CD8-positive, alpha-beta memory T cell (primary cell): ENCODE data around the gene MAGIX. TPM values are rescaled to one million over a fixed set of nuclear protein-coding genes. Genes with fewer than 3 reads are reported as not detected.

ENCODE experiments used
- CTCF ChIA-PET: fragments of 350-600 bp; sonication (Branson Sonifier 250); formaldehyde crosslinking; loops from one replicate; lab custom pipeline; 2021; ENCODE audit warnings: antibody characterized with exemption; lab: Charles Lee
- POLR2A ChIA-PET: fragments of 350-600 bp; sonication (Branson Sonifier 250); formaldehyde crosslinking; loops from one replicate; lab custom pipeline; 2021; ENCODE audit warnings: antibody characterized with exemption; lab: Charles Lee
- DNase-seq, 5 donors: peaks; one replicate each; pipeline versions ENCODE4 v3.0.0 to v3.0.0-alpha.2; 2020 to 2022; ENCODE audit warnings: mixed read lengths in 1 of 5
- H3K27ac ChIP-seq: one replicate; pipeline ENCODE4 v1.7.0; 2013; ENCODE audit warnings: low read depth, mild to moderate bottlenecking, low read length, moderate library complexity
- H3K27me3 ChIP-seq: 2 replicates; pipeline ENCODE4 v1.7.0; 2013; ENCODE audit warnings: low read length, mild to moderate bottlenecking; ENCODE audit not compliant: insufficient read depth, poor library complexity, severe bottlenecking
- H3K36me3 ChIP-seq: 2 replicates; pipeline ENCODE4 v1.7.0; 2013; ENCODE audit warnings: mild to moderate bottlenecking, low read length, moderate library complexity; ENCODE audit not compliant: insufficient read depth
- H3K4me1 ChIP-seq: 2 replicates; pipeline ENCODE4 v1.7.0; 2013; ENCODE audit warnings: mild to moderate bottlenecking, low read length, moderate library complexity; ENCODE audit not compliant: insufficient read depth
- H3K4me3 ChIP-seq: 2 replicates; pipeline ENCODE4 v1.7.0; 2013; ENCODE audit warnings: mild to moderate bottlenecking, low read length
- H3K9me3 ChIP-seq: 2 replicates; pipeline ENCODE4 v1.7.0; 2013; ENCODE audit warnings: mild to moderate bottlenecking, low read length
- H3K27ac Mint-ChIP-seq, 8 donors: one replicate each; pipeline ENCODE4 v1.8.0; 2020 to 2021; ENCODE audit warnings: mixed read lengths in 8 of 8, mild to moderate bottlenecking in 6 of 8, inconsistent platforms in 3 of 8, moderate library complexity in 3 of 8
- H3K27me3 Mint-ChIP-seq, 2 donors: one replicate each; pipeline ENCODE4 v1.8.0; 2020 to 2021; ENCODE audit warnings: mixed read lengths in 2 of 2, mild to moderate bottlenecking in 1 of 2, moderate library complexity in 1 of 2
- H3K36me3 Mint-ChIP-seq, 3 donors: one replicate each; pipeline ENCODE4 v1.8.0; 2020 to 2021; ENCODE audit warnings: mixed read lengths in 3 of 3, inconsistent platforms in 1 of 3, mild to moderate bottlenecking in 1 of 3
- H3K4me1 Mint-ChIP-seq, 3 donors: one replicate each; pipeline ENCODE4 v1.8.0; 2020 to 2021; ENCODE audit warnings: mixed read lengths in 3 of 3, inconsistent platforms in 1 of 3, mild to moderate bottlenecking in 1 of 3
- H3K4me3 Mint-ChIP-seq, 7 donors: one replicate each; pipeline ENCODE4 v1.8.0; 2020 to 2021; ENCODE audit warnings: mixed read lengths in 7 of 7, mild to moderate bottlenecking in 6 of 7, moderate library complexity in 4 of 7, inconsistent platforms in 2 of 7
- H3K9me3 Mint-ChIP-seq, 5 donors: one replicate each; pipeline ENCODE4 v1.8.0; 2020 to 2022; ENCODE audit warnings: mixed read lengths in 5 of 5, mild to moderate bottlenecking in 3 of 5, moderate library complexity in 2 of 5, inconsistent platforms in 1 of 5
- polyA plus RNA-seq: library from polyadenylated mRNA; unstranded; fragments of 300-500 nt; fragmentation: Illumina TruSeq; gene quantifications from one replicate; pipeline ENCODE4 v1.2.3, GENCODE V29; 2021
- total RNA-seq, 2 experiments: library from RNA; stranded (reverse); gene quantifications; one replicate each; pipeline ENCODE4 v1.2.3, GENCODE V29; 2021

Gene MAGIX
- total and polyA plus RNA-seq, 3 experiments from 2014 or later = 0.25 to 1.4 (median 1.4) TPM

GRCh38 chrX:49187028-49187394 lies 24.5 kb downstream of the MAGIX start:
- Histone ChIP-seq H3K27me3 (no peaks in the 10 kb centered on the region), H3K4me3 (no peak overlapping the region), H3K9me3 (no peaks in the 10 kb centered on the region), H3K27ac (no peak overlapping the region), H3K36me3 (no peaks in the 10 kb centered on the region), H3K4me1 (peaks cover 7% of the 10 kb centered on the region)
- H3K4me1 Mint-ChIP-seq = peaks cover 13 to 19% (median 16%) of the 10 kb centered on the region in 3 donors
- H3K27ac Mint-ChIP-seq = no peak overlapping the region
- H3K36me3 Mint-ChIP-seq = peaks cover 3 to 10% (median 4%) of the 10 kb centered on the region in 3 donors
- peaks cover 0 to 4% of the 10 kb centered on the region in 2 donors for H3K27me3 Mint-ChIP-seq
- DNase-seq = no peak
- no peaks in the 10 kb centered on the region for H3K9me3 Mint-ChIP-seq
- ChIA-PET POLR2A (interaction anchor here (0.6 kb wide), 1 partner anchor 15 kb away, joined by 3 read pairs; no protein-coding TSS in a partner anchor), CTCF (no interaction called here)
- H3K4me3 Mint-ChIP-seq = peak overlapping the region in 3 of 7 donors; percentile 15 to 68 (median 27)

- H3K27ac Mint-ChIP-seq = peak overlapping the region in 1 of 8 donors; percentile 61
- no peaks in the 10 kb centered on the region for H3K9me3 ChIP-seq
- POLR2A ChIA-PET = interaction anchor here (0.7 kb wide), 1 partner anchor 131 kb away, joined by 3 read pairs; no protein-coding TSS in a partner anchor
- H3K27ac ChIP-seq = no peak overlapping the region
- H3K27me3 ChIP-seq = no peaks in the 10 kb centered on the region
- H3K9me3 Mint-ChIP-seq = no peaks in the 10 kb centered on the region
- H3K4me1 ChIP-seq = peaks cover 12% of the 10 kb centered on the region
- peak overlapping the region in 1 of 7 donors; percentile 27 for H3K4me3 Mint-ChIP-seq
- no peak overlapping the region for H3K4me3 ChIP-seq
- DNase-seq = no peak
- peaks cover 14 to 22% (median 18%) of the 10 kb centered on the region in 3 donors for H3K4me1 Mint-ChIP-seq
- H3K27me3 Mint-ChIP-seq = peaks cover 0 to 4% of the 10 kb centered on the region in 2 donors
- H3K36me3 Mint-ChIP-seq = peaks cover 0 to 5% (median 0%) of the 10 kb centered on the region in 3 donors
- CTCF ChIA-PET = no interaction called here
- H3K36me3 ChIP-seq = no peaks in the 10 kb centered on the region
Measured at GRCh38 chrX:49187526-49187925, 25.0 kb downstream of the MAGIX start.

GRCh38 chrX:49188468-49189076 lies 26.0 kb downstream of the MAGIX start:
- peaks cover 0 to 4% of the 10 kb centered on the region in 2 donors for H3K27me3 Mint-ChIP-seq
- DNase-seq = no peak
- peaks cover 24 to 33% (median 24%) of the 10 kb centered on the region in 3 donors for H3K4me1 Mint-ChIP-seq
- peaks cover 0 to 1% (median 0%) of the 10 kb centered on the region in 3 donors for H3K36me3 Mint-ChIP-seq
- POLR2A ChIA-PET = interaction anchor here (0.7 kb wide), 1 partner anchor 132 kb away, joined by 3 read pairs; no protein-coding TSS in a partner anchor
- Histone ChIP-seq H3K4me3 (no peak overlapping the region), H3K9me3 (no peaks in the 10 kb centered on the region), H3K27ac (no peak overlapping the region), H3K27me3 (no peaks in the 10 kb centered on the region), H3K4me1 (peaks cover 23% of the 10 kb centered on the region), H3K36me3 (no peaks in the 10 kb centered on the region)
- H3K27ac Mint-ChIP-seq = peak overlapping the region in 1 of 8 donors; percentile 68
- no peak overlapping the region for H3K4me3 Mint-ChIP-seq
- H3K9me3 Mint-ChIP-seq = no peaks in the 10 kb centered on the region
- CTCF ChIA-PET = no interaction called here

- no peaks in the 10 kb centered on the region for H3K36me3 ChIP-seq
- Mint-ChIP-seq H3K27me3 (peaks cover 0 to 4% of the 10 kb centered on the region in 2 donors), H3K27ac (peak overlapping the region in 5 of 8 donors; percentile 15 to 82 (median 63)), H3K36me3 (peaks cover 0 to 2% (median 0%) of the 10 kb centered on the region in 3 donors), H3K4me1 (peaks cover 24 to 30% (median 29%) of the 10 kb centered on the region in 3 donors), H3K9me3 (no peaks in the 10 kb centered on the region), H3K4me3 (peak overlapping the region in 5 of 7 donors; percentile 23 to 74 (median 63))
- DNase-seq = no peak
- peaks cover 23% of the 10 kb centered on the region for H3K4me1 ChIP-seq
- no peak overlapping the region for H3K27ac ChIP-seq
- ChIA-PET POLR2A (no interaction called here), CTCF (interaction anchor here (4.7 kb wide), 1 partner anchor 23 kb away, joined by 25 read pairs; no protein-coding TSS in a partner anchor)
- no peaks in the 10 kb centered on the region for H3K27me3 ChIP-seq
- no peaks in the 10 kb centered on the region for H3K9me3 ChIP-seq
- no peak overlapping the region for H3K4me3 ChIP-seq
Measured at GRCh38 chrX:49189606-49190005, 27.0 kb downstream of the MAGIX start.

GRCh38 chrX:49190821-49191573 lies 28.4 kb downstream of the MAGIX start:
- peak overlapping the region; percentile 79 to 94 (median 91) for H3K4me3 Mint-ChIP-seq
- peak overlapping the region; percentile 55 to 95 (median 90) for H3K27ac Mint-ChIP-seq
- Histone ChIP-seq H3K27ac (peak overlapping the region; percentile 79), H3K4me3 (peak overlapping the region; percentile 75), H3K27me3 (no peaks in the 10 kb centered on the region), H3K4me1 (peaks cover 16% of the 10 kb centered on the region), H3K9me3 (no peaks in the 10 kb centered on the region), H3K36me3 (no peaks in the 10 kb centered on the region)
- peaks cover 0 to 4% (median 0%) of the 10 kb centered on the region in 3 donors for H3K36me3 Mint-ChIP-seq
- ChIA-PET CTCF (interaction anchor here (1.0 to 4.7 kb wide), 5 partner anchors 11 to 299 kb away, joined by 3 to 25 read pairs (median 4); partner anchors contain the start of gene TFE3), POLR2A (interaction anchor here (0.6 to 1.6 kb wide), 10 partner anchors 20 to 233 kb away, joined by 3 to 9 read pairs (median 5); partner anchors contain the start of genes GRIPAP1, OTUD5 and PPP1R3F)
- no peaks in the 10 kb centered on the region for H3K9me3 Mint-ChIP-seq
- peak; percentile 67 to 92 (median 88) for DNase-seq
- peaks cover 18 to 22% (median 21%) of the 10 kb centered on the region in 3 donors for H3K4me1 Mint-ChIP-seq
- peaks cover 0 to 5% of the 10 kb centered on the region in 2 donors for H3K27me3 Mint-ChIP-seq

GRCh38 chrX:49191574-49192011 lies 29.0 kb downstream of the MAGIX start:
- Histone ChIP-seq H3K9me3 (no peaks in the 10 kb centered on the region), H3K36me3 (no peaks in the 10 kb centered on the region), H3K4me3 (peak overlapping the region; percentile 75), H3K27ac (peak overlapping the region; percentile 79), H3K27me3 (no peaks in the 10 kb centered on the region), H3K4me1 (peaks cover 16% of the 10 kb centered on the region)
- H3K9me3 Mint-ChIP-seq = no peaks in the 10 kb centered on the region
- peaks cover 0 to 4% (median 0%) of the 10 kb centered on the region in 3 donors for H3K36me3 Mint-ChIP-seq
- peaks cover 0 to 5% of the 10 kb centered on the region in 2 donors for H3K27me3 Mint-ChIP-seq
- H3K4me1 Mint-ChIP-seq = peaks cover 18 to 22% (median 21%) of the 10 kb centered on the region in 3 donors
- peak overlapping the region; percentile 79 to 94 (median 91) for H3K4me3 Mint-ChIP-seq
- H3K27ac Mint-ChIP-seq = peak overlapping the region; percentile 37 to 95 (median 88)
- ChIA-PET CTCF (interaction anchor here (1.0 to 4.7 kb wide), 7 partner anchors 11 to 300 kb away, joined by 3 to 25 read pairs (median 3); partner anchors contain the start of gene PPP1R3F), POLR2A (interaction anchor here (1.0 to 1.6 kb wide), 5 partner anchors 25 to 189 kb away, joined by 3 to 9 read pairs (median 5); partner anchors contain the start of gene GRIPAP1)
- peak in 1 of 5 donors; percentile 56 for DNase-seq

- ChIA-PET CTCF (interaction anchor here (1.0 to 4.7 kb wide), 8 partner anchors 15 to 686 kb away, joined by 3 to 25 read pairs (median 4); partner anchors contain the start of genes PPP1R3F and USP27X), POLR2A (interaction anchor here (1.1 kb wide), 1 partner anchor 26 kb away, joined by 3 read pairs; no protein-coding TSS in a partner anchor)
- H3K27ac ChIP-seq = no peak overlapping the region
- no peaks in the 10 kb centered on the region for H3K36me3 ChIP-seq
- Mint-ChIP-seq H3K36me3 (peaks cover 0 to 4% (median 0%) of the 10 kb centered on the region in 3 donors), H3K4me3 (peak overlapping the region in 4 of 7 donors; percentile 32 to 87 (median 44)), H3K4me1 (peaks cover 18 to 22% (median 22%) of the 10 kb centered on the region in 3 donors), H3K9me3 (no peaks in the 10 kb centered on the region), H3K27ac (peak overlapping the region in 3 of 8 donors; percentile 35 to 69 (median 55)), H3K27me3 (peaks cover 0 to 5% of the 10 kb centered on the region in 2 donors)
- peak in 1 of 5 donors; percentile 17 for DNase-seq
- H3K9me3 ChIP-seq = no peaks in the 10 kb centered on the region
- H3K27me3 ChIP-seq = no peaks in the 10 kb centered on the region
- H3K4me3 ChIP-seq = no peak overlapping the region
- peaks cover 16% of the 10 kb centered on the region for H3K4me1 ChIP-seq
Measured at GRCh38 chrX:49192722-49193328, 30.3 kb downstream of the MAGIX start.
